NCI-H2081 (cell line): ENCODE measurements around the gene BCAM.
A peak's percentile ranks its signal among the peaks of the same experiment; 100 is the strongest.
"Not testable (repeated sequence)": the region's sequence is repeated elsewhere in the genome, so short reads cannot be mapped to it uniquely, and the experiment has no call there.

ENCODE experiments used
- DNase-seq, 2 experiments: peaks; one replicate each; lab custom pipeline; 2025; lab: John Stamatoyannopoulos, UW

The BCAM gene

GRCh38 chr19:44848812-44849447 lies 40.0 kb downstream of the BCAM start:
- DNase-seq = no peak

DNA sequence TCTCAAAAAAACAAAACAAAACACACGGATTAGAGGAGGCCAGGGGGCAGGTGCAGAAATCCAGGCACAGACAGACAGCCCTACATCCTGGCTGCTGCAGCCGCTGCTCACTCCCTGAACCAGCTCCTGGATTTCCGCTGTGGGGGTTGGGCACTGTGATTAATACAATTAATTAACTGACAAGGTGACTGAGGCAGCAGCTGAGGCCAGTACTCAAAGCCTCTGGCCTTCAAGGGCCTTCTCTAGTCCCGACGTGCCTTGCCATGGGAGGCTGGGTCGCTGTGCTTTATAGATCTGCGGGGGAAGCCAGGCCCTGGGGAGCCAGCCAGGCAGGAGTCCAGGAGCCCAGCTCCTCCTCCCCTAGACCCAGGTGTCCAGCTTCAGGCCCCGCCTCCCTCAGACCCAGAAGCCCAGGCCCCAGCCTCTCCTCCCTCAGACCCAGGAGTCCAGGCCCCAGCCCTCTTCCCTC lies 41.8 kb downstream of the BCAM start:
- no peak for DNase-seq

DNA sequence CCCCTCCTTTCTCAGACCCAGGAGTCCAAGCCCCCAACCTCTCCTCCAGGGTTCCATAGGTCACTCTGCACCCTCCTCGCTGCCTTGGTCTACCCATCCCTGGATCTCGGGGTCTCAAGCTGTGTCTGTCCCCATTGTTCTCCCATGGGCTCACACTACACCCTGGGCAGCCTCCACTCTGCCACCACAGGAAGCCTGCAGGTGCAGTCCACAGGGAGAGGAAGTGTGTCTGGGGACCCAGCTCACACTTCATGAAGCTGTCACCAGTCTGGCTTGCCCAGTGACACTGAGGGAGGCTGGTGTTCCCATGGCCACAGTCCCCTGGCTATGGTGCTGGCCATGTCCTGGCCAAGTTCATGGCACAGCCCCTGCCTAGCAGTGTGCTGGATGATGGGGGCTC lies 42.5 kb downstream of the BCAM start:
- peak in 1 of 2 experiments; percentile 31 for DNase-seq

DNA sequence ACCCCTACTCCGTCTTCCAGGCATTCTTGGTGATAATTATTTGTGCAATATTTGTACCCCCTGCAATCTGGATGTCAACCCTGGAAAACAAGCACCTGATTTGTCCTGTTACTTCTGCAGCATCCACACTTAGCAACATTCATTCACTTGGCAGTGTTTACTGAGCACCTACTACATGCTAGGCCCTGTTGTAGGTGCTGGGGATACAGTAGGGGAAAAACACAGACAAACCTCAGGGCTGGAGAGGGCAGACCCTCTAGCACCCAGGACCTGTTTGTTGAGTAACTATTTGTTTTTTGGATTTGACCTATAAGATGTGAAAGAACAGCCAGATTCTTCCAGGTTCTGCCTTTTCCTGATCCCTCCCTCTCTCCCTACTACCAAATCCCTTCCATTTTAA lies 46.7 kb downstream of the BCAM start:
- no peak for DNase-seq

- peak in 1 of 2 experiments; percentile 64 for DNase-seq
Measured at GRCh38 chr19:44856421-44857083, 47.6 kb downstream of the BCAM start.

DNA sequence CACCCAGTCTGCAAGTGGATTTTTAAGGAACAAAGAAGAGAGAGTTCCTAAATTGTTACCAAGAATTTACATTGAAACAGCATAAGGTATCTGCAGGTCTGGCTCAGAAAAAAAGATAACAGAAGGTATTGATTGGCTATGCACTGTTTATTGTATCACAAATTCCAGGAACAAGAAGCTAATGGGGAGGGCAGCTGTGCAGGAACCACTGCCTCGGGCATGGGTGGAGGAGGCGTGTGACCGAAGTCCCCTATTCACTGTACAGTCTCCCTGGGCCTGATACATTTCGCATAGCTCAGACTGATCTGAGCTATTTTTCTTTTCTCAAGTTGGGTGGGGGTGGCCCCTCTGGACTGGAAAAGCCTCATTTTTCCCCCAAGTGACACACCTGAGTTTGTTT lies 48.9 kb downstream of the BCAM start:
- no peak for DNase-seq

DNA sequence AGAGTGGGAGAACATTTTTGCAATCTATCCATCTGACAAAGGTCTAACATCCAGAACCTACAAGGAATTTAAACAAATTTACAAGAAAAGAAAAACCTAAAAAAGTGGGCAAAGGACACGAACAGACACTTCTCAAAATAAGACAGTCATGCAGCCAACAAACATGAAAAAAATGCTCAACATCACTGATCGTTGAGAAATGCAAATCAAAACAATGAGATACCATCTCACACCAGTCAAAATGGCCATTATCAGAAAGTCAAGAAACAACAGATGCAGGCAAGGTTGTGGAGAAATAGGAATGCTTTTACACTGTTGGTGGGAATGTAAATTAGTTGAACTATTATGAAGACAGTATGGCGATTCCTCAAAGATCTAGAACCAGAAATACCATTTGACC lies 52.7 kb downstream of the BCAM start:
- not testable (repeated sequence) for DNase-seq

DNA sequence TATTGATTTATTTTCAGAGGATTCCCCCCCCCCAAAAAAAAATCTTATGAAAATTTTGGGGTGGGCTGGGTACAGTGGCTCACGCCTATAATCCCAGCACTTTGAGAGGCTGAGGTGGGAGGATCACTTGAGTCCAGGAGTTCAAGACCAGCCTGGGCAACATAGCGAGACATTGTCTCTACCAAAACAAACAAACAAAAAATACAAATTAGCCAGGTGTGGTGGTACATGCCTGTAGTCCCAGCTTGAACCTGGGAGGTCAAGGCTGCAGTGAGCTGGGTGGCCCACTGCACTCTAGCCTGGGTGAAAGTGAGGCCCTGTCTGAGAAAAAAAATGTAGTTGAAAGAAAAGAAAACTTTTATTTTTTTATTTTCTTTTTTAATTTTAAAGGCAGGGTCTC lies 55.1 kb downstream of the BCAM start:
- no peak for DNase-seq

DNA sequence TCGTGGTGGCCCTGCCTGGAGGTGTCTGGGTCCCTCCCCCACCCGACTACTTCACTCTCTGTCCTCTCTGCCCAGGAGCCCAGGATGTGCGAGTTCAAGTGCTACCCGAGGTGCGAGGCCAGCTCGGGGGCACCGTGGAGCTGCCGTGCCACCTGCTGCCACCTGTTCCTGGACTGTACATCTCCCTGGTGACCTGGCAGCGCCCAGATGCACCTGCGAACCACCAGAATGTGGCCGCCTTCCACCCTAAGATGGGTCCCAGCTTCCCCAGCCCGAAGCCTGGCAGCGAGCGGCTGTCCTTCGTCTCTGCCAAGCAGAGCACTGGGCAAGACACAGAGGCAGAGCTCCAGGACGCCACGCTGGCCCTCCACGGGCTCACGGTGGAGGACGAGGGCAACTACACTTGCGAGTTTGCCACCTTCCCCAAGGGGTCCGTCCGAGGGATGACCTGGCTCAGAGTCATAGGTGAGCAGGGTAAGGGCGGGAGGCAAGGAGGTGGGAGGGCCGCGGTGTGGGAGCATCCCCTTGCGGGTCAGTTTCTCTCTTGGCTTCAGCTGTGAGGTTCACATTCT lies 56.4 kb downstream of the BCAM start:
- DNase-seq = no peak

DNA sequence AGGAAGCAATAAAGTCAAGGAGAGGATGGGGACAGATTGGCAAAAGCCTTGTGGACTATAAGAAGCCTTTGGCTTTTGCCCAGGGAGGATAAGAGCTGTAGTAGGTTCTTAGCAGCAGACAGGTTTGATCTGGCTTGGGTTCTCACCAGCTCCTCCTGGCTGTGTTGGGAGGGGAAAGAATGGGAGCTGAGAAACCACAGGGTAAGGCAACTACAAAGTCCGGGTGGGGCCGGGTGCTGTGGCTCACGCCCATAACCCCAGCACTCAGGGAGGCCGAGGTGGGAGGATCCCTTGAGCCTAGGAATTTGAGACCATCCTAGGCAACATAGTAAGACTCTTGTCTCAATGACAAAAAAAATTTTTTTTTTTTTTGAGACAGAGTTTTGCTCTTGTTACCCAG lies 57.8 kb downstream of the BCAM start:
- DNase-seq = no peak

DNA sequence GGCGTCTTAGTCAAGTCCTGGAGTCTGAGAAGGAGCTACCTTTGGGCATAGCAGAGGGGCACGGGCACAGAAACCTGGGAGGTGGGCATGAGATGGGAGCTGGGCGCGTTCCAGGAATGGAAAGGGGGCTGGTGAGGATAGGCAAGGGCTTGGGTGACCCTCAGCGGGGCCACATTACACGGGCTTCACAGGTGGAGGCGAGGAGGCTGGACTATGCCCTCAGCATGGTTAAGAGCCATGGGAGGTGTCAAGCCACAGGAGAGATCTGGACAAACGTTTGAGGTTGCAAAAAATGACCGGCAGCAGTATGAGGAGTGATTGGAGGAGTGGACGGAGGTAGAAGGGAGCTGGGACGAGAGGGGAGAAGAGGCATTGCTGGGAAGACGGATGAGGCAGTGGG lies 58.7 kb downstream of the BCAM start:
- no peak for DNase-seq

DNA sequence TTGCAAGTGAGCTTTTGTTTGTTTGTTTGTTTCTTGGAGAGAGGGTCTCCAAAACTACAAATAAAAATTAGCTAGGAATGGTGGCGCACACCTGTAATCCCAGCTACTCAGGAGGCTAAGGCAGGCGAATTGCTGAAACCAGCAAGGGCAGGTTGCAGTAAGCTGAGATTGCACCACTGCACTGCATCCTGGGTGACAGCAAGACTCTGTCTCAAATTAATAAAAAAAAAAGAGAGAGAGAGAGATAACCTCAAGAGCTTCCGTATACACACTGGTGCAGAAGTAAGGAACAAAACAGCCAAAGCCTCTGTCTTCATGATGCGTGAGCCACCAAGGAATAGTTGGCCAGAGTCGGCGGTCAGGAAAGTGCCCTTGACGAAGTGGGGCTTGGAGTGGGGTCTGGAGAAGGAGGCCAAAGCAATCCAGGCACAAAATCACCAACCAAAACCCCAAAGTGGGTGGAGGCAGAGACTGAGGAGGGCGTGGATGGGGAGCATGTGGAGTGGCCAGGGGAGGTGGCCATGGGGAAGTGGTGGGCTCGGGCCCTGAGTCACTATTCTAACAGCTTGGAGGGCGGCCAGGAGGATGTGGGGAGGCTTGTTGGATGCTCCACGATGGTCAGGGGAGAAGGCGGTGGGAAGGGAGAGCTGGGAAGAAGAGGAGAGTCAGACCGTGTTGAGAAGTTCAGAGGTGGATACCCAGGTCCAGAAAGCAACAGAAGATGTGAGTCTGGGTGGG lies 61.0 kb downstream of the BCAM start:
- no peak for DNase-seq
